Mesodermal cell (in vitro differentiated cells): Measurements from ENCODE around the gene BLTP3B.

Source experiments
- H3K27ac ChIP-seq: 2 replicates; pipeline ENCODE4 v1.7.0; 2013; ENCODE audit warnings: mild to moderate bottlenecking, low read depth, low read length, moderate library complexity; ENCODE audit not compliant: severe bottlenecking
- H3K36me3 ChIP-seq: 2 replicates; pipeline ENCODE4 v1.7.1; 2013; ENCODE audit warnings: mild to moderate bottlenecking, low read length, moderate library complexity; ENCODE audit not compliant: control insufficient read depth, insufficient read depth
- H3K4me1 ChIP-seq: one replicate; pipeline ENCODE4 v1.7.1; 2013; ENCODE audit warnings: mild to moderate bottlenecking, low read length; ENCODE audit not compliant: insufficient read depth, control insufficient read depth, poor library complexity, severe bottlenecking
- H3K4me3 ChIP-seq: 2 replicates; pipeline ENCODE4 v1.7.0; 2013; ENCODE audit warnings: low read length, control low read depth, mild to moderate bottlenecking; ENCODE audit not compliant: insufficient read depth, poor library complexity, severe bottlenecking; ENCODE audit errors: extremely low read depth
- H3K9me3 ChIP-seq: 2 replicates; pipeline ENCODE4 v1.7.1; 2013; ENCODE audit warnings: mild to moderate bottlenecking, low read length, moderate library complexity; ENCODE audit not compliant: control insufficient read depth
- WGBS, 2 experiments: methylation state at CpG; one replicate each; pipeline ENCODE4 v1.1.5; 2013; ENCODE audit warnings: missing lambda C conversion rate in 2 of 2; ENCODE audit not compliant: insufficient coverage in 2 of 2; 5-methylcytosine and 5-hydroxymethylcytosine counted together

Gene BLTP3B

DNA sequence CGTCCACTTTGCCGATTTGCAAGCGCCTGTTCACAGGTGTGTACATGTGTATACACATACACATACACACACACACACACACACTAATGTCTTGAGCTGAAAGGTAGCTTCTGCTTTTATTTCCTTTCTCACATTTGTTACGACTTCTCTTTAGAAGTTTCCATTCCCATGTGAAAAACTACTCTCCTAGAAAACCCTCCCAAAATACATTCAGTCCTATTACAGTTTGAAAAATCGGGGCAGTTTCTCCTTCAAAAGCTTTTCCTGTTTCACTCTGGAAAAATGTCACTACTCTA is 3.9 kb downstream of the BLTP3B start:
- 86 to 87% methylated on average over 4 to 5 of the region's 5 CpGs for WGBS, 2 experiments
- no peaks in the 10 kb centered on the region for H3K9me3 ChIP-seq
- no peaks in the 10 kb centered on the region for H3K36me3 ChIP-seq
- H3K4me3 ChIP-seq = no peak overlapping the region
- peaks cover 14% of the 10 kb centered on the region for H3K4me1 ChIP-seq
- no peak overlapping the region for H3K27ac ChIP-seq

GRCh38 chr12:100138048-100138802 is 4.4 kb downstream of the BLTP3B start:
- no peak overlapping the region for H3K27ac ChIP-seq
- 67 to 70% methylated on average over 2 to 4 of the region's 6 CpGs for WGBS, 2 experiments
- H3K9me3 ChIP-seq = no peaks in the 10 kb centered on the region
- H3K36me3 ChIP-seq = no peaks in the 10 kb centered on the region
- no peak overlapping the region for H3K4me3 ChIP-seq
- peaks cover 14% of the 10 kb centered on the region for H3K4me1 ChIP-seq

- Histone ChIP-seq H3K4me3 (no peak overlapping the region), H3K9me3 (no peaks in the 10 kb centered on the region), H3K36me3 (no peaks in the 10 kb centered on the region), H3K27ac (no peak overlapping the region), H3K4me1 (no peaks in the 10 kb centered on the region)
- 56% methylated on average over 1 of the region's 2 CpGs; no CpG with 5 or more reads in 1 of the 2 experiments for WGBS, 2 experiments
Measured at GRCh38 chr12:100133200-100133599, 9.5 kb downstream of the BLTP3B start.

DNA sequence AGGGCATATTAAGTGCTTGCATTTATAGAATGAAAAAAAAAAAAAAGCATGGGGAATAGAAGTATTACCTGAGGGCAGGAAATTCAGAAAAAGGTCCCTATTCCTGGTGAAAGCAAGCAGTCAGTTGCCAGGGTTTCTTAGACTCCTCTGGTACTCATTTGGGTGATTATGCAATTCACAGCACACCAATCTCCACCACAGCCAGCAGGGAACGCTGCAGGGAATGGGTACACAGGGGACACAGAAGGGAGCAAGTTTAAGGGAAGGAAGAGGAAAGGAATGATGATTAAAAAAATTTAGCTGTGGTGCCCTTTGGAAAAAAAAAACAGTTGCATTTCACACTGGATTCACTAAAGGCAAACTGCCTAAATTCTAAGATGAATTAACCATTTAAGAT is 14.2 kb downstream of the BLTP3B start:
- no CpG with 5 or more reads among the region's 1 CpG for WGBS, 2 experiments
- no peaks in the 10 kb centered on the region for H3K4me1 ChIP-seq
- H3K36me3 ChIP-seq = no peaks in the 10 kb centered on the region
- H3K27ac ChIP-seq = no peak overlapping the region
- no peak overlapping the region for H3K4me3 ChIP-seq
- no peaks in the 10 kb centered on the region for H3K9me3 ChIP-seq

DNA sequence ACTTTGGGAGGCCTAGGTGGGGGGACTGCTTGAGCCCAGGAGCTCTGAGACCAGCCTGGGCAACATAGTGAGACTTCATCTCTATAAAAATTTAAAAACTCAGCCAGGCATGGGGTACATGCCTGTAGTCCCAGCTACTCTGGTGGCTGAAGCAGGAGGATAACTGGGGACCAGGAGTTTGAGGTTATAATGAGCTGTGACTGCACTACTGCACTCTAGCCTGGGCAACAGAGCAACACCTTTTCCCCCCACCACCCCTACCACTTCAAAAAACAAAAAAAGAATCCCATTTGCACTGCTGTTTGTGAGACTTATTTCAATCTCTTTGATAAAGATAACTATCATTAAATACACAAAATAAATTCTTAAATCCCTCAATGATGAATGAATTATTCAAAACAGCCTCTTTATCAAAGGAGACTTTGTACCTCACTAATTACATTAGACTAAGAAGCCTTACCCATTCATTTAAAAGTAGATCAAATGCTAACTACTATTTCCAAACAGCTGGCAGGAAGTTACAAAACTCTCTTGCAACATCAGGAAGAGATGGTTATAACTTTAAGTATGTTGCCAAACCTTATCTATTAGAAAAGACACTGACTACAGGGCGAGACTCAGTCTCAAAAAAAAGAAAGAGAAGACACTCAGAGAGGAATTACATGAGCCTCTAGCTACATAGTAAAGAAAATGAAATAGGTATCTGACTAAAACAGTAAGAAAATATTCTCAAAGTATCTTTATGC is 14.7 kb downstream of the BLTP3B start:
- H3K27ac ChIP-seq = no peak overlapping the region
- H3K9me3 ChIP-seq = no peaks in the 10 kb centered on the region
- H3K4me3 ChIP-seq = no peak overlapping the region
- no CpG with 5 or more reads among the region's 1 CpG for WGBS, 2 experiments
- H3K36me3 ChIP-seq = no peaks in the 10 kb centered on the region
- H3K4me1 ChIP-seq = no peaks in the 10 kb centered on the region

- H3K36me3 ChIP-seq = no peaks in the 10 kb centered on the region
- H3K4me3 ChIP-seq = no peak overlapping the region
- H3K4me1 ChIP-seq = no peaks in the 10 kb centered on the region
- 94 to 95% methylated on average over 3 to 4 of the region's 8 CpGs for WGBS, 2 experiments
- H3K9me3 ChIP-seq = no peaks in the 10 kb centered on the region
- H3K27ac ChIP-seq = no peak overlapping the region
Measured at GRCh38 chr12:100123316-100124095, 19.2 kb downstream of the BLTP3B start.

GRCh38 chr12:100120355-100120754 is 22.3 kb downstream of the BLTP3B start:
- 100% methylated on average over 1 of the region's 1 CpG; no CpG with 5 or more reads in 1 of the 2 experiments for WGBS, 2 experiments
- H3K4me1 ChIP-seq = no peaks in the 10 kb centered on the region
- H3K4me3 ChIP-seq = no peak overlapping the region
- no peaks in the 10 kb centered on the region for H3K9me3 ChIP-seq
- no peak overlapping the region for H3K27ac ChIP-seq
- H3K36me3 ChIP-seq = no peaks in the 10 kb centered on the region

DNA sequence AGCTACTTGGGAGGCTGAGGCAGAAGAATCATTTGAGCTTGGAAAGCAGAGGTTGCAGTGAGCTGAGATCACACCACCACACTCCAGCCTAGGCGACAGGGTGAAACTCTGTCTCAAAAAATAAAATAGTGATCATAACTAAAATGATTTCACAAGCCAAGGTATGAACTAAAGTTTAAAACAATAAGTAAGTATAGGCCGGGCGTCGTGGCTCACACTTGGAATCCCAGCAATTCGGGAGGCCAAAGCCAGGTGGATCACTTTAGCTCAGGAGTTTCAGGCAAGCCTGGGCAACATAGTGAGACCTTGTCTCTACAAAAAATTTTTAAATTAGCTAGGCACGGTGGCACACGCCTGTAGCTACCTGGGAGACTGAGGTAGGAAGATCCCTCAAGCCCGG is 27.4 kb downstream of the BLTP3B start:
- no peaks in the 10 kb centered on the region for H3K4me1 ChIP-seq
- no peaks in the 10 kb centered on the region for H3K9me3 ChIP-seq
- WGBS, 2 experiments = 94 to 97% methylated on average over 7 of the region's 8 CpGs
- H3K36me3 ChIP-seq = no peaks in the 10 kb centered on the region
- H3K27ac ChIP-seq = no peak overlapping the region
- no peak overlapping the region for H3K4me3 ChIP-seq

GRCh38 chr12:100114574-100114973 is 28.1 kb downstream of the BLTP3B start:
- H3K36me3 ChIP-seq = no peaks in the 10 kb centered on the region
- no peaks in the 10 kb centered on the region for H3K9me3 ChIP-seq
- H3K27ac ChIP-seq = no peak overlapping the region
- no peaks in the 10 kb centered on the region for H3K4me1 ChIP-seq
- H3K4me3 ChIP-seq = no peak overlapping the region

- Histone ChIP-seq H3K27ac (no peak overlapping the region), H3K9me3 (no peaks in the 10 kb centered on the region), H3K36me3 (peaks cover 3% of the 10 kb centered on the region), H3K4me1 (no peaks in the 10 kb centered on the region), H3K4me3 (no peak overlapping the region)
- WGBS, 2 experiments = 83 to 92% methylated on average over 1 of the region's 4 CpGs
Measured at GRCh38 chr12:100110276-100110675, 32.4 kb downstream of the BLTP3B start.
